Fibroblast of pulmonary artery (primary cell): ENCODE measurements around the gene EVA1A.

Experiments used
- DNase-seq: peaks from one replicate; pipeline ENCODE4 v3.0.0-alpha.2; 2010; ENCODE audit warnings: low read depth
- H3K4me3 ChIP-seq: replicated peaks from 2 replicates; pipeline ENCODE4 v1.5.1; 2011; ENCODE audit warnings: low read depth, mild to moderate bottlenecking, control low read depth, low read length, moderate library complexity
- TF ChIP-seq, protein P1 (sequence below): IDR thresholded peaks from 2 replicates; pipeline ENCODE4 v1.5.1; 2011; ENCODE audit warnings: mild to moderate bottlenecking, control low read depth, low read length, inconsistent platforms; ENCODE audit errors: missing control alignments

Gene EVA1A

DNA sequence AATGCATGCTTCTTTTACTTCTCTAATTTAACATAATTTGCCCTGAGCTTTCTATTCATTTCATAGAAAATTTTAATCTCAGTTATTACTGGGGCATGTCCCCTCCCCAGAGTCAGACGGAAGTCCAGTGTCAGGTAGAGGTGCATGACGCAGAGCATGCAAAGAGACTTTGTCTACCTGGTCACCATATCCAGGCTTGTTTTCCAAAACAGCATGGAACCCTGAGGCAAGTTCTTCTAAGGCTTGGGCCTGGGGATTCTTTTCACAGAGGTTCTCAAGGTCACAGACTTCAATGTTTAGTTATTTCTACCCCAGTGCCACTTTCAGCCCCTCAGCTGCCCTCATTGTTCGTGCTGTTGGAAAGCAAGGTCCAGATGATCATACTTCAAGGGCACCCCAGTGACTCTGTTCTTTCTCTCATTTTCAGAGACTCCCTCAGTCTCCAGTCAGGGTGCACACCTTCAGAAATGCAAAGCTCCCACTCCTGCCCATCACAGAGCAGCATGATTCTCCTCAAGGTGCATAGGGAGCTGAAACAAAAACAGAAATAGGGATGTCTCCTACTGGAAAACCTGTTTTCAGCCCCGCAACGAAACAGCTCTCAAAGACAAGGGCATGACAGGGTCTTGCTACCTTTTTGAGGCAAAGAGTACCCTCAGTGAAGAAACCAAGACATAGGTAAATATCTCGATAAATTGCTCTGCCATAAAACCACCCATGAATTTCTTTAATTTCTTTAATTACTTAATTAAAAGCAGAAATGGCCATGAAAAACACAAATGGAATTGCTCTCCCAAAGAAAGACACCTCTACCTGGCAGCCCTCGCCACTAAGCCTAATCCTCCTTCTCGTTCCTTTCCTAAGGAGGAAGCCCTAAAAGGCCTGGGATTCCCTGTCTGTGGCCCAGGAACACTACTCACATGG, 9.5 kb upstream of the EVA1A start:
- TF ChIP-seq, protein P1, sequence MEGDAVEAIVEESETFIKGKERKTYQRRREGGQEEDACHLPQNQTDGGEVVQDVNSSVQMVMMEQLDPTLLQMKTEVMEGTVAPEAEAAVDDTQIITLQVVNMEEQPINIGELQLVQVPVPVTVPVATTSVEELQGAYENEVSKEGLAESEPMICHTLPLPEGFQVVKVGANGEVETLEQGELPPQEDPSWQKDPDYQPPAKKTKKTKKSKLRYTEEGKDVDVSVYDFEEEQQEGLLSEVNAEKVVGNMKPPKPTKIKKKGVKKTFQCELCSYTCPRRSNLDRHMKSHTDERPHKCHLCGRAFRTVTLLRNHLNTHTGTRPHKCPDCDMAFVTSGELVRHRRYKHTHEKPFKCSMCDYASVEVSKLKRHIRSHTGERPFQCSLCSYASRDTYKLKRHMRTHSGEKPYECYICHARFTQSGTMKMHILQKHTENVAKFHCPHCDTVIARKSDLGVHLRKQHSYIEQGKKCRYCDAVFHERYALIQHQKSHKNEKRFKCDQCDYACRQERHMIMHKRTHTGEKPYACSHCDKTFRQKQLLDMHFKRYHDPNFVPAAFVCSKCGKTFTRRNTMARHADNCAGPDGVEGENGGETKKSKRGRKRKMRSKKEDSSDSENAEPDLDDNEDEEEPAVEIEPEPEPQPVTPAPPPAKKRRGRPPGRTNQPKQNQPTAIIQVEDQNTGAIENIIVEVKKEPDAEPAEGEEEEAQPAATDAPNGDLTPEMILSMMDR: no peak
- DNase-seq: no peak

DNA sequence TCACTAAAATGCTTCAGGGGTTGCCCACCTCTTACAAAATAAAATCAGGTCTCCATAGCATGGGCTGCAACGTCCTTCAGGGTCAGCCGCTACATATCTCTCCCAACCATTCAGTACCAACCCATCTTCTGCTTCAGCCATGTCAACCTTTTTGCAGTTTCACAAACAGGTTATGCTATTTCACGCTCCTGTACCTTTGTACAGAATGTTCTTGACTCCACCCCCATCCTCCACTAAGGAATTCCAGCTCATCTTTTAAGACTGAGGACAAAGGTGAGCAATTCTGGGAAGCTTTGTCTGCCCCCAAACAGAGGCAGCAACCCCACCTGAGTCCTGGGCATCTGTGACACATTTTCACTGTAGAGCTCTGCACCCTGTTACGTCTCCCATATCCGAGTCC, 8.8 kb upstream of the EVA1A start:
- DNase-seq: no peak
- TF ChIP-seq, protein P1: no peak
- no peak overlapping the region for H3K4me3 ChIP-seq

More for the DNA sequence above, 9.5 kb upstream of the EVA1A start:
- H3K4me3 ChIP-seq: no peak overlapping the region

DNA sequence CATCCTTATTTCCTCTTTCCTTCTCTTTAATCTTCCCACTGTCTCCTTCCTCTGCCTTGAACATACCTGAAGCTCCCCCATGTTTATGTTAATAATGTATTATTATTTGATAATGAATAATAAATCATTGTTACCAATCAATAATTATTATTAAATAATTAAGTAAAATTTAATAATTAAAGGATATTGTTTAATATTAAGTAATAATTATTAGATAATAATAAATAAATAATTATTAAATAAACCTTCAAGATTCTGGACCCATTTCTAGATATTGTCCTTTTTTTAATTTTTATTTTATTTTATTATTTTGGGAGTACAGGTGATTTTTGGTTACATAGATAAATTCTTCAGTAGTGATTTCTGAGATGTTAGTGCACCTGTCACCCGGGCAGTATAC, 7.4 kb upstream of the EVA1A start:
- DNase-seq: no peak
- no peak overlapping the region for H3K4me3 ChIP-seq
- TF ChIP-seq, protein P1: no peak

DNA sequence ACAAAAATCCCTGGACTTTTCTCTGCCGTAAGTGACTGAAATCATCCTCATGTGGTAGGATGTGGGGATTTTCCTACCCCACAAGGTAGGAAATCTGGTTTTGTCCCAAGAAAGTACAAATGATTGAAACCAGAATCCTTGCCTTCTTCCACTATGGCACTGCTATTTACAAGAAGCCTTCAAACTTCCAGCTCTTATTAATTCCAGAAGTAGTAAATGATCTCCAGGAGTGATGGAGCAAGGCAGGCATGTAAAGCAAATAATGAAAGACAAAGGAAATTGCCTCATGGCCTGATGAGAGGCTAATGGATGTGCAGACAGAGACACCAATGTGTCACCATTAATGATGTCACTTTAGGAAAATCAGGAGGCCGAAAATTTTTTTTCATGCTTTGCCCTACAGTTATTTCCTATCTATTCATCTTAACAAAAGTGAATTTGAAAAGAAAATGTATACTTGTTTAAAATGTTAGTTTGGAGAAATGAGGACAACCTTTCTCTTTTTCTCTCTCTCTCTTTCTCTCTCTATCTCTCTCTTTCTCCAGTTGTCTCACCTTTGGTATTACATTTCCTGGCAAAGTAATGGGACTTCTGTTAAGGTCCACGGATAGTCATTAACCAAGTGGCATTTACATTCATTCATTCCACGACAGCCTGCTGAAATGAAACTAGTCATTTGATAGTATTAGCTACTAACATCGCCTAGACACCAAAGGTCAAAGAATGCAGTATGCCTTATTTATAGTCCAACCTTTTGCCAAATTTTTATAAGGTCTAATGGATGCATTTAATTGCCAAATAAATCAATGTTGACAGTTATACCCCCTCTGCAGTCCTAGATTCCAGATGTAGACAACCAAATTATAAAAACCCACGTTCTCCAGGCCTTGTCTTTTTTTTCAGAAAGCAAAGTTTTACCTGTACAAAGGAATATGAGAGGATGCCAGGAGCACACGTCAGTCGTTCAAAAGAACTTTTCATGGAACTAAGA, 5.0 kb upstream of the EVA1A start:
- no peak for DNase-seq
- no peak overlapping the region for H3K4me3 ChIP-seq
- TF ChIP-seq, protein P1: no peak

DNA sequence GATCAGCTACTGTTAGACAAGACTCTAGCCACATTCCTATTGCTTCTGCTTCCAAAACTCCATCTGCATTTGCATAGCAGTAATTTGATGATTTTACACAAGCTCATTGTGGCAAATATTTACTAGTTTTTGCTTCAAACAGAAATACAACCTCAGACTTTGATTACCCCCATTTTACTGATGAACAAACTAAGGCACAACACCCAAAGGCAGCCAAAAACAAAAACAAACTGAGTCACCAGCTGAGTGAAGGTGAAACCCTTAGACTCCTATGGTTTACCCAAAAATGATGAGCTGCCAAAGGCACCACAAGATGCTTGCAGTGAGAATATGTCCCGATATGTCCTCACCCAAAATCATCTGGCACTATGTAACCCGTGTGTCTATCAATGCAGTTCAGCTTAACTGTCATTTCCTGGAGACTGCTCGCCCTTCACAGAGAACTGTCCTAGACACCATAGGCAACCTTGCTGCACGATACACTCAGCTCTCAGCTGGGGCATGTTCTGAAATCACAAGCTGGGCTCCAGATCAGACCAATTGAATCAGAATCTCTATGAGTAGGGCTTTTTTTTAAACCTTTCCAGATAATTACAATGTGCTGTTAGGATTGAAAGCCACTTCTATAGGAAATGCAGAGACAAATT, 4.1 kb upstream of the EVA1A start:
- DNase-seq: no peak
- H3K4me3 ChIP-seq: no peak overlapping the region
- TF ChIP-seq, protein P1: no peak

DNA sequence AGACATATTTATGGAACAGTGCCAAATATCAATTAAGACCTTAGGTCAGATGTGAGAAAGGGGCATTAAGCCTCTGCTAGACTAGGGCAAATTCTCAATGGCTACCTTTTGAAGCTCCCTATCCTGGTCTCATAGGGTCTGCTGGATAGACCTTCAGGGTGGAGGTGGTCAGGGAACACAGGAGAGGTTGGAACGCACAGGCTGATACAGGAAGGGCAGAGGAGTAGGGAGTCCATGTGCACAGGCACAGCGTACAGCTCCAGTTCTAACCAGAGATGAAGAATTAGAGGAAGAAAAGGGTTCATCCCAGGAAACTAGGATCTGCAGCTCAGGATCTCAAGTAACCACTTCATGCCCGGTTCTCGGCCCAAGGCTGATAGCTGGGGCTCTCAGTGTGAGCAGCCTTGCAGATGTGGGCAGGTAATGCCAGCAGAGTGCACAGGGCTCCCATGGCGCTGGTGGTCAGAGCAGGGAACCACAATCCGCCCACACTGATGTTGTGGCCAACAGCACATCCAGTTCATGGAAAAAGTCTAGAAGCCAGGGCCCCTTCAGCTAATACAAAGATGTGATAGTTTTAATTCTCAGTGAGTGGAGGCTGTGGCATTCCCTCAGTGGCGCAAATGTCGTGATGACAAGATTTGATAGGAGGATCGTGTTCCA, 3.4 kb upstream of the EVA1A start:
- TF ChIP-seq, protein P1: no peak
- no peak for DNase-seq
- no peak overlapping the region for H3K4me3 ChIP-seq
